Activated CD8-positive, alpha-beta memory T cell treated with anti-CD3 and anti-CD28 coated beads for 4 hours (primary cell): ENCODE results near the gene RNPC3.

Experiments used
- DNase-seq, 2 donors: peaks; one replicate each; pipeline ENCODE4 v3.0.0-alpha.2; 2020; ENCODE audit warnings: low read depth in 2 of 2

RNPC3 gene, protein sequence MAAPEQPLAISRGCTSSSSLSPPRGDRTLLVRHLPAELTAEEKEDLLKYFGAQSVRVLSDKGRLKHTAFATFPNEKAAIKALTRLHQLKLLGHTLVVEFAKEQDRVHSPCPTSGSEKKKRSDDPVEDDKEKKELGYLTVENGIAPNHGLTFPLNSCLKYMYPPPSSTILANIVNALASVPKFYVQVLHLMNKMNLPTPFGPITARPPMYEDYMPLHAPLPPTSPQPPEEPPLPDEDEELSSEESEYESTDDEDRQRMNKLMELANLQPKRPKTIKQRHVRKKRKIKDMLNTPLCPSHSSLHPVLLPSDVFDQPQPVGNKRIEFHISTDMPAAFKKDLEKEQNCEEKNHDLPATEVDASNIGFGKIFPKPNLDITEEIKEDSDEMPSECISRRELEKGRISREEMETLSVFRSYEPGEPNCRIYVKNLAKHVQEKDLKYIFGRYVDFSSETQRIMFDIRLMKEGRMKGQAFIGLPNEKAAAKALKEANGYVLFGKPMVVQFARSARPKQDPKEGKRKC

DNA sequence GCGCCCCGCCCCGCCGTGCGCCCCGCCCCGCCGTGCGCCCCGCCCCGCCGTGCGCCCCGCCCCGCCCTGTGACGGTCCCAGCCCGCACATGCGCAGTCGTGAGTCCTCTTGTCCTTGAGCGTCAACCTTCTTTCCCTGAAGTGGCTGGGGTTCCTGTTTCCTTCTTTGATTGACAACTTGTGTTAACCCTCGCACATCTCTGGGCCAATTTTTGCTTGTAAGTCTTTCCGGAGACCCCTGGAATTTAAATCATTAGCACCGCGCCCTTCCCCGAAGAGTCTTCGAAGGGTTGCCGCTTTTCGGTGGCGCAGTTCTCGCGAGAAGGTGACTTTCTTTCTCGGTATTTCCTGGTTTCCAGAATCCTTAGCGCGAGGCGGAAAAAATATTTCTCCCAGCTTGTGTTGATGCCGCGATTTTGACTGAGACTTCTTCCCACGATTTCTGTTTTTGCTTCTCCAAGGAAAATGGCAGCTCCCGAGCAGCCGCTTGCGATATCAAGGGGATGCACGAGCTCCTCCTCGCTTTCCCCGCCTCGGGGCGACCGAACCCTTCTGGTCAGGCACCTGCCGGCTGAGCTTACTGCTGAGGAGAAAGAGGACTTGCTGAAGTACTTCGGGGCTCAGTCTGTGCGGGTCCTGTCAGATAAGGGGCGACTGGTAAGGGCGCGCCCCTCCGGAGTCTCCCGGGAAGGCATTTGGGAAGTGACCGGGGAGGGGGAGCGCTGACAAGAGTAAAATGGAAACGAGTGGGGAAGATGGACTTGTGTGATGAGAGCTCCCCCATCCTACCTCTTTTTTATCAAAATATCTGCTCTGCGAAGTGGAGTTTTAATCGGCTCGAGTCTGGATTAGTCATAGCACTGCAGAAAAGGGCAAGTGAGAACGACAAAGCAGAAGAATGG, at the start of gene RNPC3:
Gene RNPC3 (plus strand): TSS at position 93 of the 901 bp plus-strand sequence. CDS start 372 bp downstream, at position 465.
- peak; percentile 70 to 74 for DNase-seq

DNA sequence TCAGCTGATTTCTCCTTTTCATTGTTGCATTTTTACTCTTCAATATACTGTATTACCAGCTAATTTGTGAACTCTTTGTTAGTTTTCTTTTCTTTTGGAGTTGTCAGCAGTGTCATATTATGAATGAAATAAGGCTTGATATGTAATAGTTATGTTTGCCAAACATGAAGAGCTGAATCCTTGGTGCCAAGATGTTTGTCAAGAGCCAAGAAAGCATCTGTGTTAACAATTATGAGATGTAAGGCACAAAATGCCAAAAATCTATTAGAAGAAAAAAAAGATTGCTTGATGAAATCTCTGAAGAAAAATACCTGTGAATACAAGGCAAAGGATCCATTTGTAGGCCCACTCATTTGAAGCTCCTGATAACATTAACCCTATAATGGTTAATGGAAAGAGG, 48.4 kb upstream of the RNPC3 start:
- DNase-seq: no peak

DNA sequence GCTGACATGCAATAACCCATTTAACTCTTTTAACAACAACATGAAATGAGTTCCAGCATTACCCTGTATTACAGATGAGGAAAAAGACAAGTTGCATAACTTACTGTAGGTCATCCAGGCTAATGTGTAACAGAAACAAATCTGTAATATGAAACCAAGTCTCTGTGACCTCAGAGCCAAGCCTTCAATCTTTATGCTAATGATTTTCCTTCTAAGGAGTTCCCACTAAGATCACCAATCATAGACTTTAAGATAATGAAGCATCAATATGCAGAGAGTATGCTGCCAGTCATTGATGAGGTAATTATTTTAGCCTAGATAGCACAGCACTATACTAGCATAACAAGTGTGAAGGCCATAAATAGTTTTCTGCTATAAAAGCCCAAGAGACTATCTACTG, 35.6 kb upstream of the RNPC3 start:
- no peak for DNase-seq

DNA sequence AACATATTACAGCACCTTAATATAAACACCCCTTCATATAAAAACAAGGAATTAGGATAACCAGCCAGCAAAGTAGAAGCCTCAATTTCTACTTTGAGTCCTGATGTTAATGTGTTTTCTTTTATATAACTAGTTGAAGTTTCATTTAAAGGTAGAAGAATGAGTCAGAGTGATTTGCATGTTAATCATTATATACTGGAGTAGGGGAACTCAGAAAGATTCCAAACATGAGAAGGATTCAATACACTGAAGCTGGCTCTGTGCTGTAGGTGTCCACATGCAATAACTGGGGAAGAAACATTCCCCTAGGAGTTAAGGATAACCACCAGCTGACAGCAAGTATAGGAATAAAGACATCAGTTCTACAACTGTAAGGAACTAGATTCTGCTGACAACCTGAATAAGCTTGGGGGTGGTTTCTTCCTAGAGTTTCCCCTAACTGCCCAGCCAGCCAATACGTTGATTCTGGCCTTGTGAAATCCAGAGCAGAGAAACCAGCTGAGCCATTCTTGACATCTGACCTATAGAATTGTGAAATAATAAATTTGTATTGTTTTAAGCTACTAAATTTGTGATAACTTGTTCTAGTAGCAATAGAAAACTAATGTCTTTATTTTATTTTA, 33.4 kb upstream of the RNPC3 start:
- DNase-seq: no peak

DNA sequence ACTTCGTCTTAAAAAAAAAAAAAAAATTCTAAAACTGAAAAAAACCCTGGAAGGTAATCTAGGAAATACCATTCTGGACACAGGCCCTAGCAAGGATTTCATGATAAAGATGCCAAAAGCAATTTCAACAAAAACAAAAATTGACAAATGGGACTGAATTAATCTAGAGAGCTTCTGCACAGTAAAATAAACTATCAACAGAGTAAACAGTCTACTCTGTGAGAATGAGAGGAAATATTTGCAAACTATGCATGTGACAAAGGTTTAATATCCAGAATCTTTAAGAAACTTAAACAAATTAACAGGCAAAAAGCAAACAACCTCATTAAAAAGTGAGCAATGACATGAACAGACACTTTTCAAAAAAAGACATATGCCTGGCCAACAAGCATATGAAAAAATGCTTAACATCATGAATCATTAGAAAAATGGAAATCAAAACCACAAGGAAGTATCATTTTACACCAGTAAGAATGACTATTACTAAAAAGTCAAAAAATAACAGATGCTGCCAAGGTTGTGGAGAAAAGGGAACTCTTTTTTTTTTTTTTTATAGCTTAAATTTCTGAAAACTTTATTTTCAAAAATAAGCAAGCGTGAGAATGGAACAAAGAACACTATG, 29.4 kb upstream of the RNPC3 start:
- no peak for DNase-seq

DNA sequence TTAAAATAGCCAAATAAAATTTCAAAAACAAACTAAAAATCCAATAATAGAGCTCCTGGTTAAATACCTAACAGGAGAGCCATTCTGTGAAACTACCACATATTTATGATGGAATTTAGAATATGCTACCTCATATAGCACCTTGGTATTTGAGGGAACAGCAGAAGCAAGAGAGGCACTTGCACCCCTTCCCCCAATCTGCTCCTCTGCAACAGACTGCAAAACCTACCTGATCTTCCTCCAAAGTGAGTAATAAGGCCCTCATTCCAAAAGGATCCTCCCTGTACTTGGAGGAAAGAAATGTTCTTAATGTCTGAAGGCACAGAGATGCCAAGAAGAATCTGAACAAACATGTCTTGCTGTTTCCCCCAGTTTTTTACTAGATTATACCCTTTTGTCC, 28.1 kb upstream of the RNPC3 start:
- no peak for DNase-seq

DNA sequence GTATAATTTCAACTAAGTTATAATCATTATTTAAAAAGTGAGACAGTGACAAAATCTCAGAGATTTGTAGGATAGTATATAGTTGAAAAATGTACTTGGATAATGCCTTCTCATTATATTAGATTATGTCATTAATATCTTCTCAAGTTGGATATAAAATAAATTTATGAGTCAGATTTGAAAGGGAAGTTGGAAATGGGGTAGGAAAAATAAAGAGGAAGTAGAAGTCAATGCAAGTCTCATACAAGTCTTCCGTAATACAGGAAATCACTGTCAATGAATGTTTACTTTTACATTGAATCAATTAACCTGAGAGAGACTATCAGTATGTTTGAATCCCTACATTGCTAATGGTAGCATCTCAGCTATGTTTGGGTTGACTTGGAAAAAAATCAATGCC, 16.2 kb upstream of the RNPC3 start:
- no peak for DNase-seq

DNA sequence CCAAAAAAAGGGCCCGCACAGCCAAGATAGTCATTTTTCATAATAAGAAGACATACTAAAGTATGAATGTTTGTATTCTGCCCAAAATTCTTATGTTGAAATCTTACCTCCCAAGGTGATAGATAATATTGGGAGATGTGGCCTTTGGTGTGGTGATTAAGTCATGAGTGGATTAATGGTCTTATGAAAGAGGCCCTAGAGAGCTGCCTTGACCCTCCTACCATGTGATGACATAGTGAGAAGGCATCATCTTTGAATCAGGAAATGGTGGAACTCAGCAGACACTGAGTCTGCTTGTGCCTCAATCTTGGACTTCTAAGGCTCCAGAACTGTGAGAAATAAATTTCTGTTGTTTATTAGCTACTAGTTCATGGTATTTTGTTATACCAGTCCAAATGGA, 11.8 kb upstream of the RNPC3 start:
- DNase-seq: no peak

DNA sequence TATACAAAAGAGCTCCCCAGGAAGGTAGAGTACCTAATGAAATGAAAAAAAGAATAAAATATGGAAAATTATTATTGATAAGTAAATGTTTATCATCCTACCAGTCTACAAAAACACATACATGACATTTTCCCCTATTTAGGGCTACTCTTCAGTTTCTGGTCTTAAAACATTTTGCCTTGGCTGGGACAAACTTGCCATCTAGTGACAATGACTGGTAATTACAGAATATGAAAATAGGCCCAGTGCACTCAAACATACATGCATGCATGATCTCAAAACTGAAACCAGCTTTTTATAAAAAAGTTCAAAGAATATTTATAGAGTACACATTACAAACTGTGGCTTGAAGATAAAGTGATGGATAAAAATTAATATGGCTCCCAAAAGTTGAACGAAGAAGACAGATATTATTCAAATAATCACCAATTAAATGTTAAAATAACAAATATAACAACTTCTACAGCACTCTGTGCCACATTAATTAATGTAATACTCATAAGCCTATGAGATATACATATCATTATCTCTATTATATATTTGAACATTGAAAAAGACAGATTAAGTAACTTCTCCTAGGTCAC, 10.5 kb upstream of the RNPC3 start:
- no peak for DNase-seq

DNA sequence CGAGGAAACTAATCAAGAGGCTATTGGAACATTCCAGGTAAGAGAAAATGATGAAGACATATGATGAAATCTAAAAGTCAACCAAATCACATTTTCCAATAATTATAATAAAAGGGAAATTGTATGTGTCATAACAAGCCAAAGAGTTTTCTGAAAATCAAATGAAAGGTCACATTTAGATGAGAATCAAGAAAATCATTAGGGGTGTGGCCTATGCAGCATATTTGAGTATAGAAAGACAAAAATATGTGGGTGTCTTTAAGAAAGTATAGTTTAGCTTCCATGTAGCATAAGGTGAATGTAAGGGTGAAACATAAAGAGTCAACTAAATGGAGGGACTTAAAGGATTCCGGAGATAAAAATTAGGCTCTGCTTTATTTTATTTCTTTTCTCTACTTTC, 9.2 kb upstream of the RNPC3 start:
- no peak for DNase-seq

DNA sequence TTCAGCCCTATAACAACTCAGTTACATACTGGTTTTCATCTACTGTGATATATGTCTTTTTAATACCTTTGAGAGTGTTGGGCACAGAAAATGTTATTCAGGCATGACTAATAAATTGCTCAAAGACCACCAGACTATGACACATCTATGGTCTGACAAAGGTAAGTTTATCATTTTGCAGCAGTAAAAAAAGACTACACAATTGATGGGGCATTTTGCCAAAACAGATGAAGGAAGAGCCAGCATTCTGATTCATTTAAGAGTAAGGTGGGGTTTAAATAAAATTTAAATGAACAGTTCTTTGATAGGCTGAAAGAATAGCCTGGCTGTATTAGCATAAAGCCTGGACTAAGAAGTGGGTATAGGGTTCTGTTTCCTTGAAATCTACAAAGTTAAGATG, 8.8 kb upstream of the RNPC3 start:
- DNase-seq: no peak

DNA sequence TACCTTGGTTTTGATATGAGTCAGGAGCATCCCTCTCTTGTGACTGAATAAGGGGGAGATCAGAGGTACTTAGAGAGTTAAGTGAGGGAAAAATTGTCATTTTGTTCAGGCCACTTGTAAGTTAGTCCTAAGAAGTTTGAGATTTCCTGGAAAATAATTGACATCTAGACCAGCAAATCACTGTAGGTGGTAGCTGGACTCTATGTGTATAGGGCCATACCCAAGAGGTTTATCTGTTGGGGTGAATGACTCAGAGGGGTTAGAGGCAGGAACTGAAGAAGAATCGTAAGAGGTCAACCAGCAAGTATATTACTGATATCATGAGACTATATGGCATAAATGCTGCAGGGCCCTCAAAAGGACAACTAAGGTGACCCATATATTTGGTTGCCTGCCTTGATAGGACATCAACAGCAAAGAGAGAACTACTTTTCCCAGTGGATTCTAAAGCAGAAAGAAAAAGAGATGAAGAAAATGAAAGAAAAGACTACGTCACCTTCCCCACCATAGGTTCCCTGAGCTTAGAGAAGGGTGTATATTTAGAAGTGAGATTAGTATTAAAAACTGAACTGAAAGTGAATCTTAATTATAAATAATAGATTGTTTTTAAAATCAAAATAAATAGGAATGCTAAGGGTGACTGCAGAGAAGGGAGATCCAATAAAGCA, 8.0 kb upstream of the RNPC3 start:
- DNase-seq: no peak

DNA sequence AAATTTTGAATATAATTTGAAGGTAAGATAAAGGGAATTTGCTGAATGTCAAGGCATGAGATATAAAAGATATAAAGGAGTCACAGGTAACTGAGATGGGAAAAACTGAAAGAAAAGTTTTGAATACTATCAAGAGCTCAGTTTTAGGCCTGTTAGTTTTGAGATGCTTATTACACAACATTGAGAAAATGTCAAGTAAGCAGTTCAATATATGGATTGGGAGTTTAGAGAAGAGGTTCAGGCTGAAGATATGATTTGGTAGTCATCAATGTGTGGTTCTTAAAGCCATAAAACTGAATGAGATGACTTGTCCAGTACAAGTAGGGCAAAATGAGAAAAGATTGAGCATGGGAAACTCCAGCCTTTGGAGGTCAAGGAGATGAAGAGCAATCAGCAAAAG, 4.7 kb upstream of the RNPC3 start:
- DNase-seq: no peak

DNA sequence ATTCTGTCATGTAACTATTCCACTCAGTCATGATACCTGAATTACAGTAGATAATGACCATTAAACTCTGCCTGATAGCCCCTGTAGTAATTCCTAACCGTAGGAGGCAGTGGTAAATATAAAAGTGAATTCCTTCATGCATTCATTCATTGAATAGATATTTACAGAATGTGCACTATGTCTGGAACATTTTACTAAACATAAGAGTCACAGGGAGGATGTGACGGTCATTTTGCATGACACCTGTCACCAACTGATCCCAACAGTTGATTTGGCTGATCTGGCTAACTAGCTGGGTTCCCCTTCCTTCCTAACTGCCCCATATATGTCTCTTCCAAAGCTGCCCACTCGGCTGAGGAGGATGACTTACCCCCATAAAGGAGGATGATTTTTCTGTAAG, 2.2 kb upstream of the RNPC3 start:
- DNase-seq: no peak

DNA sequence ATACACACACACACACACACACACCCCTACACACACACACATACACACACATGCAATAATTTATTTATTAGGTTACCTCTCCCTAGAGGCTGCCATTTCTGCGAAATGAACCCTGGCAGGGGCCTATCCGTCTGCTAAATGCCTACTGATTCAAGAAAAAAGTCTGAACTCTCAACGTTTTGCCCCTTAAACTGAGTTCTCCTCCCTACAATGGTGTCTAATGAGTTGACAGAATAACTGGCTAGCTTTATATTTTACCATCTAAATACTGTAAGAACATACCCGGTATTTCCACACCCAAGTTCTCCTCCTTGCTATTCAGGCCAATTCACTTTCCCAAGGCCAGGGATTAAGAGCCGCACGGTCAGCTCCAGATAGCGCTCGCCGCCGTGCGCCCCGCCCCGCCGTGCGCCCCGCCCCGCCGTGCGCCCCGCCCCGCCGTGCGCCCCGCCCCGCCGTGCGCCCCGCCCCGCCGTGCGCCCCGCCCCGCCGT, 339 bp upstream of the RNPC3 start:
- no peak for DNase-seq

DNA sequence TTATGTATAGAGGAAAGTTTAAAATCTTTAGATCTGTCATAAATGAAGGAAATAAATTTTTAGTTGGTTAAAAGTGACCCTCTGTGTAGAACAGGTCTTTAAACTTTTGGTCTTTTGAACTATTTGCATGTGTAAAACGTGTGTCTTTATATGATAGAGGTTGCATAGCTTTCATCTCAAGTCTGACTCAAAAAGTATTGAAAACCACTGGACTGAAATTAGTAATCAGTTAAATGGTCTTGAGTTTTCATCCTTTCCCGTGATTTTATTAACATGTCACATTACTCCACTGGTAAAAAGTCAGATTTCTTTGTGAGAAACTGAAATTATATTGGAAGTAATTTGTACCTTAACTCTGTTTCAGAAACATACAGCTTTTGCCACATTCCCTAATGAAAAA, 1.8 kb downstream of the RNPC3 start:
- no peak for DNase-seq

DNA sequence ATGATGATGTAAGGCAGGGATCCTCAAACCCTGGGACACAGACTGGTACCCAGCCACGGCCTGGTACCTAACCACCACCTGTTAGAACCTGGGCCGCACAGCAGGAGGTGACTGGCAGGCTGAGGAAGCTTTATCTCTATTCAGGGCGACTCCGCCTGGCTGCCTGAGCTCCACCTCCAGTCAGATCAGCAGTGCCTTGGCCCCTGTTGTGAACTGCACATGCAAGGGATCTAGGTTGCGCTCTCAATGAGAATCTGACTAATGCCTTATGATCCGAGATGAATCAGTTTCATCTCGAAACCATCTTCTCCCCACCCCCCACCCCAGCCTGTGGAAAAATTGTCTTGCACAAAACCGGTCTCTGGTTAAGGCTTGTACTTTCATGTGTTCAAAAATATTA, 4.2 kb downstream of the RNPC3 start:
- DNase-seq: no peak

DNA sequence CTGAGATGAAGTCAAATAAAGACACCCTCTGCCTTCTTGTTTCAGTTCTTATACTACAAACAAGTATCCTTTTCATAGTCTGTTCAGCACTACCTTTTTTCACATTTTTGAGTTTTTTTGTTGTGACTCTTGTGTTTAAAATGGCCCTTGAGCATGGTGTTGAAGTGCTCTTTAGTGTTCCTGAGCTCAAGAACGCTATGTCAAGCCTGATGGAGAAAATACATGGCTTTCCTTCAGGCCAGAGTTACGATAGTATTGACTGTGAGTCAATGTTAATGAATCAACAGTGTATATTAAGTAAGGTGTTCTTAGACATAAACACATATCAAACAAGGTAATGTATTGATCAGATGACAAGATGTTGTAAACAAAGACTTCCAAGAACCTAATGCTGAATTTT, 12.7 kb downstream of the RNPC3 start:
- DNase-seq: no peak

DNA sequence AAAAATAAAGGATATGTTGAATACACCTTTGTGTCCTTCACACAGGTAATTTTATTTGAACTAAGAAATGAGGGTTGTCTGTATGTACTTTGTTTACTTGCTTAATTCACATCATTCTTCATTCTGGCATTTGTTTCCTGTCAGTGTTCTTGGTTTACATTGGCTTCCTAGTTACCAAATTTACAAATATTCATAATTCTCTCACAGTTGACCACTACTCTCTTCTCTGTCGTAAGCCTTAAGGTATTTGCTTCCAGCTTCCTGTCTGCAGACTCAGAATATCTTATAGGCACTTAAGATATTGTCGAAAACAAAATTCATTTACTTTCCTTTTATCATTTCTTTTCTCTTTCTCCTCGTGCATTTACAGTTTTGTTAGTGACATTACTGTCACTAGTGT, 15.9 kb downstream of the RNPC3 start:
- no peak for DNase-seq

DNA sequence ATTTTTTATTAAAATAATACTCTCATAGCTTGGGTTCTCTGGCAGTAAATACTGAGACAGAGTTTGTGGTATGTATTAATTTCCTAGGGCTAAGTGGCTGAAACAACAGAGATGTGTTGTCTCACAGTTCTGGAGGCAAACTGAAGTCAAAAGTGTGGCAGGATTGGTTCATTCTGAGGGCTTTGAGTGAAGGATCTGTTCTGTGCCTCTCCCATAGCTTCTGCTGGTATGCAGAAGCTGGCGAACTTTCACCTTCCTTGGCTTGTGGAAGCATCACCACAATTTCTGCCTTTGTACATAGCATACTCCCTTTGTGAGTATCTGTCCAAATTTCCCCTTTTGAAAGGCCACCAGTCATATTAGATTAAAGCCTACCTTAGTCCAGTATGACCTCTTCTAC, 21.0 kb downstream of the RNPC3 start:
- no peak for DNase-seq

DNA sequence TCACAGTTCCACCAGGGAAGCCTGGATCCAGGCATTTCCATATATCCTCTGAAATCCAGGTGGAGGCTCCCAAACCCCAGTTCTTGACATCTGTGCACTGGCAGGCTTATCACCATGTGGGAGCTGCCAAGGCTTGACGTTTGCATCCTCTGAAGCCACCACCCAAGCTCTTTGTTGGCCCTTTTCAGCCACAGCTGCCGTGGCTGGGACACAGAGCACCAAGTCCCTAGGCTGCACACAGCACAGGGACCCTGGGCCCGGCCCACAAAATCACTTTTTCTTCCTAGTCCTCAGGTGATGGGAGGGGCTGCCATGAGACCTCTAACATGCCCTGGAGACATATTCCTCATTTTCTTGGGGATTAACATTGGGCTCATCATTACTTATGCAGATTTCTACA, 22.3 kb downstream of the RNPC3 start:
- no peak for DNase-seq
